Raji (cell line): ENCODE measurements around the gene CBARP.

Experiments
- POLR2A ChIP-seq: IDR thresholded peaks from 2 replicates; pipeline ENCODE4 v1.6.1; 2011; ENCODE audit warnings: low read depth, low read length, control low read depth; ENCODE audit not compliant: insufficient read depth

The CBARP gene

GRCh38 chr19:1270213-1270853, 32.5 kb upstream of the CBARP start:
- no peak for TF ChIP-seq POLR2A

GRCh38 chr19:1269478-1270212, 31.8 kb upstream of the CBARP start:
- peak; percentile 83 for TF ChIP-seq POLR2A

GRCh38 chr19:1269065-1269477, 31.3 kb upstream of the CBARP start, which contains the start of gene CIRBP:
Gene CIRBP (plus strand): TSS chr19:1269332. CDS start chr19:1270934, 1,602 bp downstream.
- peak; percentile 96 for TF ChIP-seq POLR2A

DNA sequence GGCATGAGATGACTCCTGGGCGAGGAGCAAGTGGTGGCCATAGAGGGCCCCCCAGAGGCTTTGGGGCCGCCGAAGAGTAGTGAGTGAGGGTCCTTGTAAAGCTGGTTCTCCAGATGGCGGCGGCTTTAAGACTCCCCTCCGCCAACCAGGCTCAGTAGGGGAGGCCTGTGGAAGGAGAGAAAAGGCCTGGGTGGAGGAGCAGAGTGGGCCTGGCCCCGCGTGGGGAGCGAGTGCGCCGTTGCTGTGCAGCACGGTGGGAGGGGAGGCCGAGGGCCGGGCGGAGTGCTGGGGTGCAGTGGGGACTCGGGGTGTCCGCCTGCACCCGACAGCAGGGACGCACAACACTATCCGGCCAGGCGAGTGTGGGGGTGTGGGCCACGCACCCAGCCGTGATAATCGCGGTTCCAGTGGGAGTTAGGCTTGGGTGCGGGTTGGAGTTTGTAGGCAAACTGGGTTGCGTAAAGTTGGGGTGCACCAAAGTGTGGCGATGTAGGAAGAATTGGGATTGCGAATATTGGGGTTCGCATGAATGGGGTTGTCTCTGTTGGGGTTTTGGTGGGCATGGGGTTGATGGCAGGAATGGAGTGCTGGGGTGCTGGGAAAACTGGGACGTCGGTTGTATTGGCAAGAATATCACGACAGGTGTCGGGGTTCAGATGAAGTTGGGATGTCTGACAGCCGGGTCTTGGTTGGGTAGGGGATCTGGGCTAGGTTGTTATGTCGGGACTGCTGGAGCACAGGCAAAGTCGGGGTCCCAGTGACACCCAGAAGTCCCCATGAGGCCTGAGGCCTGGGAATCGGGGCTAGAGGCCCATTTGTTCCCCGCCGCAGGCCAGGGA, 30.6 kb upstream of the CBARP start:
- TF ChIP-seq POLR2A: no peak; the same call in 1 of the 2 replicates

- TF ChIP-seq POLR2A: no peak
Measured at GRCh38 chr19:1267477-1268225, 29.8 kb upstream of the CBARP start.

DNA sequence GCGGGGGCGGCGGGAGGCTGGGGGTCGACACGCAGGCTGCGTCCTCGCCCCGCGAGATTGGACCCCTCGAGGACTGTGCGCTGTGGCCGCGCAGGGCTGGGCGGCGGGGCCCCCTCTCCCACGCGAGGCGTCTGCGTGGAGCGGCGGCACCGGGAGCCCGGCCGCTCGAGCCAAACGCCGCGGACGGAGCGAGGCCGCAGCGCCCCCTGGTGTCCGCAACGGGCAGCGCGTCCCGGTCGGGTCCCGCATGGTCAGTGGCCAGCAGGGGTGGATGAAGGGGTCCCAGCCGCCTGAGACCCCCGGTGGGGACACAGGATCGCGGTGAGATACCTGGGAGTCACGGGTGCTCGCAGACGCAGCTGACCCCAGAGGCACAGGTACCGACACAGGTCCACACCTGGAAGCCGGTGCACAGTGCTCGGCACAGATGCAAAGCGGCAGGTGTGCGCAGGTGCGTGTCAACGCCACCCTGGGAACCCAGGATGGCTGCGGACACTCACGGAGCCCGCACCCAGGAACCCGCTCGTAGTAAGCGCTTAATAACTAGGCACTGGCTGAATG, 29.2 kb upstream of the CBARP start:
- peak; percentile 69 for TF ChIP-seq POLR2A

- TF ChIP-seq POLR2A: peak; percentile 82
Measured at GRCh38 chr19:1266129-1266915, 28.5 kb upstream of the CBARP start.

- no peak for TF ChIP-seq POLR2A
Measured at GRCh38 chr19:1265615-1266128, 27.9 kb upstream of the CBARP start.

DNA sequence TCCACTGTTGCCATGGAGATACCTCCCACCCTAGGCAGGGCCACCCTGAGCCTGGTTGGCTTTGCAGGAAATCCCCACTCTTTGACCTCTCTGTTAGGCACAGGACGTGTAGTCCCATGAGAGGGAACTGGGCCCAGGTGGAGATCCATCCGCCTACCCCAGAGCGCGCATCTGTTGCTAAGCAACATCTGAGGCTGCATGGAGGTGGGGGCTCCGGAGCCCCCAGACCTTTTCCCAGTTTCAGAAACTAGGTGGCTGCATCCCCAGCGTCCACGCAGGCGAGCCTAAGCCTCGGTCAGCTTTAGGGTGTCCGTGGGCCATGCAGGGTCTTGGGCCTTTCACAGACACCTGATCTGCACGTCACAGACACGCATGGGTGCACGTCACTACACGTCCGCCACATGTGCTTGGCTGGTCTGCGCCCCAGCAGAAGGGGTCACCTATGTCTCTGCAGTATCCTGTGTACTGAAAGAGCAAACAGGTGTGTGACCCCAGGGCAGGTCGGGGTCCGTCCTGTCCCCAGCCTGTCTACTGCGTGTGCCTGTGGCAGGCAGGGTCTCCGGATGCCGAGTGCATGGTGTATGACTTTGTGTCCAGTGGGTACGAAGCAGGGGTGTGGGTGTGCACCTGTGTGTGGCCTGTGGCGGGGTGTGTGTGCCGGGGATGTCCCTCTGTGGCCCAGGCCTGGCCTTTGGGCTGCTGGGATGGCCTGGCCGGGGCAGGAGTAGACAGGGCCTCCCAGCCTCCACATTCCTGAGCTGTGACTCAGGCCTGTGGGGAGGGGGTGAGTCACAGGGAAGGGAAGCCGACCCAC, 27.2 kb upstream of the CBARP start:
- TF ChIP-seq POLR2A: peak; percentile 67

- TF ChIP-seq POLR2A: no peak
Measured at GRCh38 chr19:1263188-1263587, 25.4 kb upstream of the CBARP start.

- peak; percentile 38; the same call in 1 of the 2 replicates for TF ChIP-seq POLR2A
Measured at GRCh38 chr19:1262623-1263123, 24.9 kb upstream of the CBARP start.

- peak; percentile 66 for TF ChIP-seq POLR2A
Measured at GRCh38 chr19:1261798-1262622, 24.2 kb upstream of the CBARP start.
